ENCODE data around the gene MORN5. TPM values are rescaled to one million over a fixed set of nuclear protein-coding genes. Genes with fewer than 3 reads are reported as not detected.

MORN5 gene
- total and polyA plus RNA-seq, 10 of the 15 experiments (the other 5 are each of a cell fraction or from before 2014, with no cell fraction given), result not detected

DNA sequence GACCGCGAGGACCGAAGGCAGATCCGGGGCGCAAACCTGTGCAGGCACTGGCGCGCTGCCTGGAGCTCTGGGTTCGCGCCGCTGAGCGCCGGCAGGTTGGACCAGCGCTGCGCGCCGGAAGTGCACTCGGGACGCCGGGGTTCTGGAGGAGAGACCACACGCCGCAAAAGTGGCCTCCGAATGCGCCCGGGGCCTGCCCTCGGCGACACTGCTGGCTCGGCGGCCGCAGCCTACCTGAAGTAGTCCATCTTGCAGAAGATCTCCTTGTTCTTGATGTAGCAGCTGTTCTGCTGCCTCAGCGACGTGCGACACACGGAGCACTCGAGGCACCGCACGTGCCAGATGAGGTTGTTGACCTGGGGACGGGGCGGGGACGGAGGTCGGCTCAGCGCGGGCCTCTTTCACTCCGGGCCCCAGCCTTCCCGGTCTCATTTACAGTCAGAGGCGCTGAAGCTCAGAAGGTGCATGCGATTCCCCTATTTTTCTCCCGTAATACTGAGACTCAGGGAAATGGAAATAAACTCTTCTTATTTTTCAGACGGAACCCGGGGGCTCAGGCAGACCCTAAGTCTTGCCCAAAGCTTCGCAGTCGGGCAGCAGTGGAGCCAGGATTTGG lies 66.5 kb downstream of the MORN5 start:
- FAIRE-seq, result no peak

More for the DNA sequence above, 66.5 kb downstream of the MORN5 start:
- H3K79me2 ChIP-seq (ENCODE audit: control insufficient read depth, insufficient read depth, low read length), result no peaks in the 10 kb centered on the region
- BruUV-seq (replicated peaks), result no TSS peak
- in situ Hi-C loops (cut with MboI), result no loop called here
- H2AFZ ChIP-seq (ENCODE audit: control insufficient read depth, low read depth, low read length), result no peak overlapping the region
- no peaks in the 10 kb centered on the region for H3K9me3 ChIP-seq (replicated peaks; ENCODE audit: control insufficient read depth, insufficient read depth, low read length)
- RAD21 ChIA-PET (ENCODE audit: unreplicated experiment), result no interaction called here
- H3K4me1 ChIP-seq (ENCODE audit: control insufficient read depth, insufficient read depth, low read length), result no peaks in the 10 kb centered on the region
- intact Hi-C loops (cut with micrococcal nuclease; ENCODE audit: unreplicated experiment), result no loop called here
- H3K4me2 ChIP-seq (ENCODE audit: control insufficient read depth, insufficient read depth), result no peak overlapping the region
- peaks cover 11 to 27% of the 10 kb centered on the region in 2 experiments for H3K27me3 ChIP-seq (replicated peaks in 1 of 2; ENCODE audit: control insufficient read depth in 2 of 2, insufficient read depth in 2 of 2, low read length in 1 of 2)
- no peak overlapping the region for H3K9ac ChIP-seq (ENCODE audit: control insufficient read depth, insufficient read depth, low read length)
- H3K36me3 ChIP-seq (ENCODE audit: control insufficient read depth in 2 of 2, insufficient read depth in 2 of 2, low read length in 1 of 2), result no peaks in the 10 kb centered on the region
- TF ChIP-seq, protein P1, sequence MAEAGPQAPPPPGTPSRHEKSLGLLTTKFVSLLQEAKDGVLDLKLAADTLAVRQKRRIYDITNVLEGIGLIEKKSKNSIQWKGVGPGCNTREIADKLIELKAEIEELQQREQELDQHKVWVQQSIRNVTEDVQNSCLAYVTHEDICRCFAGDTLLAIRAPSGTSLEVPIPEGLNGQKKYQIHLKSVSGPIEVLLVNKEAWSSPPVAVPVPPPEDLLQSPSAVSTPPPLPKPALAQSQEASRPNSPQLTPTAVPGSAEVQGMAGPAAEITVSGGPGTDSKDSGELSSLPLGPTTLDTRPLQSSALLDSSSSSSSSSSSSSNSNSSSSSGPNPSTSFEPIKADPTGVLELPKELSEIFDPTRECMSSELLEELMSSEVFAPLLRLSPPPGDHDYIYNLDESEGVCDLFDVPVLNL (IDR thresholded peaks at IDR 0.05; ENCODE audit: low read depth, low read length), result no peak
- no peak for TF ChIP-seq EP300 (IDR thresholded peaks at IDR 0.05; ENCODE audit: borderline replicate concordance in 1 of 2, control insufficient read depth in 1 of 2, low read depth in 2 of 2, low read length in 2 of 2)
- TF ChIP-seq, protein P2, sequence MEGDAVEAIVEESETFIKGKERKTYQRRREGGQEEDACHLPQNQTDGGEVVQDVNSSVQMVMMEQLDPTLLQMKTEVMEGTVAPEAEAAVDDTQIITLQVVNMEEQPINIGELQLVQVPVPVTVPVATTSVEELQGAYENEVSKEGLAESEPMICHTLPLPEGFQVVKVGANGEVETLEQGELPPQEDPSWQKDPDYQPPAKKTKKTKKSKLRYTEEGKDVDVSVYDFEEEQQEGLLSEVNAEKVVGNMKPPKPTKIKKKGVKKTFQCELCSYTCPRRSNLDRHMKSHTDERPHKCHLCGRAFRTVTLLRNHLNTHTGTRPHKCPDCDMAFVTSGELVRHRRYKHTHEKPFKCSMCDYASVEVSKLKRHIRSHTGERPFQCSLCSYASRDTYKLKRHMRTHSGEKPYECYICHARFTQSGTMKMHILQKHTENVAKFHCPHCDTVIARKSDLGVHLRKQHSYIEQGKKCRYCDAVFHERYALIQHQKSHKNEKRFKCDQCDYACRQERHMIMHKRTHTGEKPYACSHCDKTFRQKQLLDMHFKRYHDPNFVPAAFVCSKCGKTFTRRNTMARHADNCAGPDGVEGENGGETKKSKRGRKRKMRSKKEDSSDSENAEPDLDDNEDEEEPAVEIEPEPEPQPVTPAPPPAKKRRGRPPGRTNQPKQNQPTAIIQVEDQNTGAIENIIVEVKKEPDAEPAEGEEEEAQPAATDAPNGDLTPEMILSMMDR (IDR thresholded peaks at IDR 0.05 in 2 of 3, conservative IDR thresholded peaks at IDR 0.05 in 1 of 3; ENCODE audit: control insufficient read depth in 2 of 3, extremely low read depth in 1 of 3, insufficient read depth in 1 of 3, low read depth in 3 of 3, low read length in 3 of 3), result no peak
- no peak for TF ChIP-seq TCF3 (IDR thresholded peaks at IDR 0.05; ENCODE audit: borderline replicate concordance, insufficient read depth, low read depth, low read length)
- TF ChIP-seq LARP7 (IDR thresholded peaks at IDR 0.05), result no peak
- TF ChIP-seq NFXL1 (IDR thresholded peaks at IDR 0.05; ENCODE audit: borderline replicate concordance), result no peak
- TF ChIP-seq KAT2A (conservative IDR thresholded peaks at IDR 0.05; ENCODE audit: control insufficient read depth, low read depth, low read length), result no peak
- TF ChIP-seq BRCA1 (IDR thresholded peaks at IDR 0.05; ENCODE audit: low read depth, low read length), result no peak
- 59% methylated on average over 51 of the region's 51 CpGs for WGBS (ENCODE audit: insufficient coverage, insufficient replicate concordance, low lambda C conversion rate, missing lambda C conversion rate)
- no peak overlapping the region for H3K4me3 ChIP-seq
- no peak for DNase-seq (ENCODE audit: low read depth, low spot score)
- H3K27ac ChIP-seq (ENCODE audit: control insufficient read depth, insufficient read depth), result no peak overlapping the region
- no peaks in the 10 kb centered on the region; the same call in 1 of the 2 replicates for H4K20me1 ChIP-seq (ENCODE audit: control insufficient read depth, insufficient read depth)
- no peak for ATAC-seq
- CTCF ChIA-PET, result no interaction called here
- SMC1A ChIA-PET (ENCODE audit: uncharacterized antibody, unreplicated experiment), result no interaction called here
- POLR2A ChIA-PET, result no interaction called here

Measured in GM12878 (cell line).